Hematopoietic multipotent progenitor cell treated with erythropoietin and hydrocortisone succinate and interleukin-3 and kit ligand, for 8 days (in vitro differentiated cells): Measurements from ENCODE around the gene C20orf144.

Experiments
- DNase-seq: peaks from one replicate; pipeline ENCODE4 v3.0.0-alpha.2; 2015

Gene C20orf144

GRCh38 chr20:33666293-33667244 lies 4.4 kb downstream of the C20orf144 start, which contains the start of gene ACTL10:
TSS of gene ACTL10 (plus strand) at chr20:33666943. CDS start at chr20:33667498, 555 bp downstream.
- DNase-seq: peak; percentile 98

- DNase-seq: peak; percentile 36
Measured at GRCh38 chr20:33667245-33667675, 5.1 kb downstream of the C20orf144 start.

- peak; percentile 79 for DNase-seq
Measured at GRCh38 chr20:33667676-33668465, 5.7 kb downstream of the C20orf144 start.

- no peak for DNase-seq
Measured at GRCh38 chr20:33668466-33669155, 6.5 kb downstream of the C20orf144 start.

GRCh38 chr20:33669224-33669623 lies 7.1 kb downstream of the C20orf144 start:
- no peak for DNase-seq

- no peak for DNase-seq
Measured at GRCh38 chr20:33669873-33670640, 7.9 kb downstream of the C20orf144 start.

GRCh38 chr20:33670715-33671499 lies 8.8 kb downstream of the C20orf144 start:
- DNase-seq: no peak

- no peak for DNase-seq
Measured at GRCh38 chr20:33671573-33672288, 9.6 kb downstream of the C20orf144 start.

GRCh38 chr20:33672426-33673113 lies 10.4 kb downstream of the C20orf144 start:
- DNase-seq: no peak

GRCh38 chr20:33673114-33673409 lies 10.9 kb downstream of the C20orf144 start:
- DNase-seq: no peak

- no peak for DNase-seq
Measured at GRCh38 chr20:33673410-33674293, 11.5 kb downstream of the C20orf144 start.

GRCh38 chr20:33674294-33675135 lies 12.4 kb downstream of the C20orf144 start, which contains the start of gene NECAB3:
TSS of gene NECAB3 (minus strand) at chr20:33674428. CDS start at chr20:33674352, 76 bp downstream.
- peak; percentile 63 for DNase-seq

GRCh38 chr20:33675136-33675959 lies 13.2 kb downstream of the C20orf144 start:
- DNase-seq: no peak

- no peak for DNase-seq
Measured at GRCh38 chr20:33676121-33676520, 14.0 kb downstream of the C20orf144 start.

GRCh38 chr20:33676652-33677645 lies 14.8 kb downstream of the C20orf144 start:
- DNase-seq: no peak
